CD4-positive, alpha-beta T cell treated with Interleukin-4 for 4 hours (primary cell): ENCODE data around the gene TOMM20.
"Not testable (repeated sequence)": the region's sequence is repeated elsewhere in the genome, so short reads cannot be mapped to it uniquely, and the experiment has no call there.

ENCODE experiments used
- DNase-seq: peaks from one replicate; pipeline ENCODE4 v3.0.0-alpha.2; 2020

Gene TOMM20

GRCh38 chr1:235077571-235078479 is 50.8 kb downstream of the TOMM20 start:
- no peak for DNase-seq

DNA sequence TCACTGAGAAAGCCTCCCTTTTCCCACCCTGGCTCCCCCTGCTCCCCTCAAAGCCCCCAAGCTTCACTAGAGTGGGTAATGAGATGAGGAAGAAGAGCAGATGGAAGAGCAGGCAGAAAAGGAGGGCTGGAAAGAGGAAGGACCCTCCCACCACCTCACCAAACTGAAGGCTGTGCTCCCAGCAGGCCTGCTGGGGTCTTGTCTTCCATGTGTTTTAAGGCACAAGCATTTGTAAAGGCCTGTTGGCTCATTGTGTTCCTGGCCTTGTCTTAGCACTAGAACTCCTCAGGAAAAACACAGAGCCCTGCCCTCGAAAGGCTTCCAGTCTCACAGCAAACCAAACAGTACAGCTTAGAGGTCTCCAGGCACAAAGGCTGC is 51.5 kb downstream of the TOMM20 start:
- no peak for DNase-seq

DNA sequence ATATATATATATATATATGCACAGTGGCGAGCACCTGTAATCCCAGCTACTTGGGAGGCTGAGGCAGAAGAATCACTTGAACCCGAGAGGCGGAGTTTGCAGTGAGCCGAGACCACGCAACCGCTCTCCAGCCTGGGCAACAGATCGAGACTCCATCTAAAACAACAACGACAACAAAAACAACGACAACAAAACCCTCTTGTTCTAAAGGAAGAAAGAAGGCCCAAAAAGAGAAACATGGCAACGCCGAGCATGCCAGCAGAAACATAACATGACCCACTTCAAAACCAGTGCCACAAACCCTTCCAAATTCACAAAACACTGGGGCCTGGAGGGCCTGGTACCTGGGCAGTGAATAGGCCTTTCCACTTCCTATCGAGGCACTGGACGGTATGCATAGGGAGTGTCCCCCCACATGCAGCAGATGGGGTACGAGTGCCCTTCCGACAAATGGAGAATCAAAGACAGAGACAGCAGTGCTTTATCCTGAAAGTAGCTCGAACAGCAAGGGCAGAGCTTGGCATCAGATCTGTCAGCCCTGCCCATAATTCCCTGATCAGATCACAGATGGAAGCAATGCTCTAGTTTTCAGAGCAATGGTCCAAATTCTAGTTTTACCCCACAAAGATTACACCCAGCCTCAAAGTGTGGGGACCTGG is 52.0 kb downstream of the TOMM20 start:
- no peak for DNase-seq

DNA sequence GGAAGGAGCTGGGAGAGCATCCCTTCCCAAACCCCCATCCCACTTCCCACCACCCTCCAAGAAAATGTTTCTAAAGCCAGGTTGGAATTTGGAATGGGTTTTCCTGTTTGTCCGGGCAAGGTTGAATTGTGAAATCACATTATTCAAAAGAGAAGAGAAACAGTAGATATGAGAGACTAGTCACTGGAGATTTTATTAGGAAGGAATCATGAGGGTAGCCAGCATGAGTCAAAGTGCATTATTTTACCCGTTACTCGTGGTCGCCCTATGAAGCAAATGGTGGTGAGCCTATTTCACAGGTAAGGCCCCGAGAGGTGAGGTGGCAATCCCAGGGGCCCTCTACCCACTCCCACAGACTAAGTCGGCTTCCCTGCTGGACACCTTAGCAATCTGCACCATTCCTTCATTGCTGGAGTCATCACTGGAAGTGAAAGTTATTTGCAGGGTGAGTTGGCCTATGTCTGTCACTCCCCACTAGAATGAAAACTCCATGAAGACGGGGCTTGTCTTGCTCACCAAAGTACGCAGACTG is 52.8 kb downstream of the TOMM20 start:
- no peak for DNase-seq

GRCh38 chr1:235075048-235075776 is 53.4 kb downstream of the TOMM20 start:
- peak; percentile 69 for DNase-seq

DNA sequence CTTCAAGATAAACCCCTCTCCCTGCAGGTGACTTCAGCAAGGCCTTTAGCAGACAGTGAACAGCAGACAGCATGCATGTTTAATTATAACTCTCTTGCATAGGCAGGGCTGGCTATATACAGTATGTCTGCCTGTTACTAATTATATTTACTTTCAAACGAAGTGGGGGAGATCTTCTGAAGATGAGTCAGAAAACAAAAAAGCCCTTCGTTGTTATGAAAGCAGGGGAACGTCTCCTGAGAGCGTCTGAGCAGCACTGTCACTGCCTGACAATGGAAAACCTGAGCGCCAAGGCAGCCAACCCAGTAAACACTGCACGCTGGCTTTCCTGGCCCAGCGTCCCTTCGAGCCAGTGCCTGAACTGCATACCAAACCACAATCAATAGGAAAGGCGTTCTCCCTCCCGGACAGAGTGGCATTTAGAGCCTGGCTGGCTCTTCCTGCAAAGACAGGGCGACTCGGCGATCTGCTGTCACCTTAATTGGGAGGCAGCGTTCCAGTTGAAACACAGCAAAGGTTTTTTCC is 54.1 kb downstream of the TOMM20 start:
- peak; percentile 73 for DNase-seq

DNA sequence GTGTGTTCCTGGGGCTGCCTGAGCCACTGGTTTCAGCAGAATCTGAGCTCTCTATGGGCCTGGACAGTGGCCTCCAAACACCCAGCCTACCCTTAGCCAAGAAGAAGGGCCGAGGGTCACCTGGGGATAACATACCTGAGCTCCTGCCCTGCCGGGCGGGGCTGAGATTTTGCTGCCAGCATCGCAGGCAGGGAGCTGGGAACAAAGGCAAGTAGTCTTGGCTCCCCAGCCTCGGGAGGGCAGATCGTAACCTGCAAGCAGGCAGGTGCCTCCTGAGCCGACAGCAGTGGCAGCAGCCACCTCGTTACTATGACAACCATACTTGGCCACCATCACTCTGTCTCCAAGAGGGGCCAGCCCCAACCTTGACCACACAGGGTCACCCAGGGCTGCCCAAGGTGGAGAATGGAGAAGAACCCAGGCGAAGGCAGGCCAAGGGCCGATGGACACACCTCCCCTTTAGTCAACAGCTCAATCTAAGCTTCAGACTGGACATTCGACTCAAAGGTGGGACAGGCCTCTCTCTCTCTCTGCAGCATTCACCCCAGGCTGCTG is 54.6 kb downstream of the TOMM20 start:
- no peak for DNase-seq

- DNase-seq, result no peak
Measured at GRCh38 chr1:235073331-235073967, 55.2 kb downstream of the TOMM20 start.

DNA sequence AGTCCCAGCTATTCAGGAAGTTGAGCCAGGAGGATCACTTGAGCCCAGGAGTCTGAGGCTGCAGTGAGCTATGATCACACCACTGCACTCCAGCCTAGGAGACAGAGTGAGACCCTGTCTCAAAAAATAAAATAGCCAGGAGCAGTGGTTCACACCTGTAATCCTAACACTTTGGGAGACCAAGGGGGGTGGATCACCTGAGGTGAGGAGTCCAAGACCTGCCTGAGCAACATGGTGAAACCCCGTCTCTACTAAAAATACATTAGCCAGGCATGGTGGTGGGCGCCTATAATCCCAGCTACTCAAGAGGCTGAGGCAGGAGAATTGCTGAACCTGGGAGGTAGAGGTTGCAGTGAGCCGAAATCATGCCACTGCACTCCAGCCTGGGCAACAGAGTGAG is 56.1 kb downstream of the TOMM20 start:
- DNase-seq, result not testable (repeated sequence)

- no peak for DNase-seq
Measured at GRCh38 chr1:235072096-235072495, 56.5 kb downstream of the TOMM20 start.

GRCh38 chr1:235070819-235071218 is 57.8 kb downstream of the TOMM20 start:
- DNase-seq, result no peak

DNA sequence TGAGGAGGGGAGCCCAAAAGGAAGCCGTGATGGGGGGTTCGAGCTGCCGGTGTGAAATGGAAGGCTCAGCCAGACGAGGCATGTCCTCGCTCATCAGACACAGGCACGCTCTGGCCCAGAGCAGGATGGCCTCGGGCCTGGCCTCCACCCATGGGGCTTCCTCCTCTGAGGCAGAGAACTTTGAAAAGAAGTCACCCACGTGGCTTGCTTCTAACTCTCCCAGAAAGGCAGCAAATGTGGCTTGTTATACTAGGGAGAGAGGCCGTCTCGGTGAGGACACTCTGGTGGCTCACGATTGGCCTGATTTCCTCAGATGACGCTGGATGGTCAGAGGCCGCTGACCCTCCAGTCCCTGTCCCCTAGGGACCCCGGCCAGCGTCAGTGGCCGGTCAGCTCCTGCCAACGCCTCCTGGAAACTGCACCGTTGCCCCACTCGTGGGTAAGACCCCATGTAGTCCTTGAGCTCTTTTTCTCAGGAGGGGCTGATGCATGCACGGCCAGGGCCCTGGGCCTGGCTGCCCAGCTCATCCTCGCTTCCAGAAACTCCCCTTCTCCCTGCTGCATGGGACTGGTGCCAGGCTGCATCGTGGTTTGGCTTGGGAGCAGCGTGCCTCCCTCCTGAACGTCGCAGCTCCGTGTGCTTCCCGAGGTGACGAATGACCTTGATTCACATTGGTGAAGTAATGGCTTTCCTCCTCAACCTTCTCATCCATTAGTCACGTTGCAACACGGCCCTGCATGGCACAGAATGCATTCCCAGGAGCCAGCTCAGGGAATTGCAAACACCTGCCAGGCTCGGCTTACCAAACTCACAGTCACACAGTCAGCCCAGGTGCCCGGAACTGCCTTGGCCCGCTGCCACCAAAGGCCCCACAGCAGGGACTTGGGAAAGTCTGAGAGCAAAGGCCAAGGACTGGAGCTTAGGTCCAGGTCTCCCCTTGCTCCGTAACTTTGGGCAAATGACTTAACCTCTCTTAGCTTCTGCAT is 58.8 kb downstream of the TOMM20 start:
- no peak for DNase-seq

GRCh38 chr1:235069176-235069575 is 59.5 kb downstream of the TOMM20 start:
- DNase-seq, result no peak

- no peak for DNase-seq
Measured at GRCh38 chr1:235068158-235069121, 60.2 kb downstream of the TOMM20 start.

DNA sequence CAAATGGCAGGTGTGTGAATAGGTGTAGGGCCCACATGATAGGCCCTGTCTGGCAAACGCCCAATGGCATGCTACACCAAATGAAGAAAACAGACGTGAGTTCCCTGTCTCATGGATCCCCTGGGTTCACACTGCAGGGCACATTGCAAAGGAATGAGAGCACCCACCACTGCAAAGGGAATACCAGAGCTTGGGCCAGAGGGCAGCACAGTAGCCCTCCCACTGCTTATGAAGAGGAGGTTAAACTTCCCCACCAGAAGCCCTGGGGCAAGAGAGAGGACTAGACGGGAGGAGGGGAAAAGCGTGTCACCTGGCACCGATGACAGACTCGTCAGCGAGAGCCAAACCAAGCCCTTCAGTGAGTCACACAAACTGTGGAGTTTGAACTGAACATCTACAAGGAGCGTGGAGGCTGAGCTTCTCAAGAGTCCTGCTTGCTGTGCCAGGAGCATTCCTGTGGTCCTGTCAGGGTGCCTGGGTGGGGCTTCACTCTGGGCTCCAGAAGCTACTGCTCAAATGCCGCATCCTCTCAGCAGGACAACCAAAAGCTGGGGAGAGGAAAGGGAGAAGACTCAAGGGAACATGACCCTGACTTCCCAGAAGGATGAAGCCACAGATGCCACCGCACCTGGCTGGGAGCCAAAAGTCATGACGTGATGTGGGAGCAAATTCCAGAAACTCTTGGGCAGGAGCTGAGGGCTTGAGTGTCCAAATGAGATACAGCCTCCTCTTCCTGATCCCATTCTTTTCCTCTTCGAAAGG is 61.1 kb downstream of the TOMM20 start:
- DNase-seq, result no peak

GRCh38 chr1:235063068-235063765 is 65.4 kb downstream of the TOMM20 start:
- no peak for DNase-seq

GRCh38 chr1:235060607-235061470 is 67.8 kb downstream of the TOMM20 start:
- no peak for DNase-seq
